ENCODE data around the gene MAGI3.
"Not testable (repeated sequence)": the region's sequence is repeated elsewhere in the genome, so short reads cannot be mapped to it uniquely, and the experiment has no call there.

The MAGI3 gene

GRCh38 chr1:113456967-113457366 lies 66.7 kb downstream of the MAGI3 start:
- peak overlapping the region; percentile 7 for H3K4me3 ChIP-seq (ENCODE audit: low read length)
- TF ChIP-seq, protein P1, sequence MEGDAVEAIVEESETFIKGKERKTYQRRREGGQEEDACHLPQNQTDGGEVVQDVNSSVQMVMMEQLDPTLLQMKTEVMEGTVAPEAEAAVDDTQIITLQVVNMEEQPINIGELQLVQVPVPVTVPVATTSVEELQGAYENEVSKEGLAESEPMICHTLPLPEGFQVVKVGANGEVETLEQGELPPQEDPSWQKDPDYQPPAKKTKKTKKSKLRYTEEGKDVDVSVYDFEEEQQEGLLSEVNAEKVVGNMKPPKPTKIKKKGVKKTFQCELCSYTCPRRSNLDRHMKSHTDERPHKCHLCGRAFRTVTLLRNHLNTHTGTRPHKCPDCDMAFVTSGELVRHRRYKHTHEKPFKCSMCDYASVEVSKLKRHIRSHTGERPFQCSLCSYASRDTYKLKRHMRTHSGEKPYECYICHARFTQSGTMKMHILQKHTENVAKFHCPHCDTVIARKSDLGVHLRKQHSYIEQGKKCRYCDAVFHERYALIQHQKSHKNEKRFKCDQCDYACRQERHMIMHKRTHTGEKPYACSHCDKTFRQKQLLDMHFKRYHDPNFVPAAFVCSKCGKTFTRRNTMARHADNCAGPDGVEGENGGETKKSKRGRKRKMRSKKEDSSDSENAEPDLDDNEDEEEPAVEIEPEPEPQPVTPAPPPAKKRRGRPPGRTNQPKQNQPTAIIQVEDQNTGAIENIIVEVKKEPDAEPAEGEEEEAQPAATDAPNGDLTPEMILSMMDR (IDR thresholded peaks at IDR 0.05; ENCODE audit: insufficient read depth, low read depth, low read length, missing control alignments) = no peak
- peak; percentile 95 for DNase-seq (ENCODE audit: low read depth)

DNA sequence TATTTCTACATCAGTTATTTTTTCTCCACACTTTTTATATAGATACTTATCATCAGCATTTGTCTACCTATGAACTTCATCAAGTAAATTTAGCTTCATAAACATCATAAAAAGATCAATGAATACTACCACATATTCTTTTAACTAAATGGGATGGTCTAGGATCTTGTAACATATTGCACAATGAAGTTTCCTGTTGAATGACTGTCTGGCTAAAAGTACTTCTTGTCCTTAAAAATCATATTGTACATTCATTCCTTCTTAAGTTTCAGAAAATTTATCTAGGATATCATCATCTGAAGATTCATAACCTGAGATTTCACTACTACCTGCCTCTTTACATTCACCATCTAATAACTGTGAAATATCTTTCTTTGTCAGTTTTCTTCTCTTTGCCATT lies 69.0 kb downstream of the MAGI3 start:
- no peak overlapping the region for H3K4me3 ChIP-seq (ENCODE audit: low read length)
- TF ChIP-seq, protein P1 (IDR thresholded peaks at IDR 0.05; ENCODE audit: insufficient read depth, low read depth, low read length, missing control alignments) = no peak
- peak; percentile 28 for DNase-seq (ENCODE audit: low read depth)

GRCh38 chr1:113467991-113468390 lies 77.7 kb downstream of the MAGI3 start:
- TF ChIP-seq, protein P1 (IDR thresholded peaks at IDR 0.05; ENCODE audit: insufficient read depth, low read depth, low read length, missing control alignments) = no peak
- no peak overlapping the region for H3K4me3 ChIP-seq (ENCODE audit: low read length)
- DNase-seq (ENCODE audit: low read depth) = no peak

DNA sequence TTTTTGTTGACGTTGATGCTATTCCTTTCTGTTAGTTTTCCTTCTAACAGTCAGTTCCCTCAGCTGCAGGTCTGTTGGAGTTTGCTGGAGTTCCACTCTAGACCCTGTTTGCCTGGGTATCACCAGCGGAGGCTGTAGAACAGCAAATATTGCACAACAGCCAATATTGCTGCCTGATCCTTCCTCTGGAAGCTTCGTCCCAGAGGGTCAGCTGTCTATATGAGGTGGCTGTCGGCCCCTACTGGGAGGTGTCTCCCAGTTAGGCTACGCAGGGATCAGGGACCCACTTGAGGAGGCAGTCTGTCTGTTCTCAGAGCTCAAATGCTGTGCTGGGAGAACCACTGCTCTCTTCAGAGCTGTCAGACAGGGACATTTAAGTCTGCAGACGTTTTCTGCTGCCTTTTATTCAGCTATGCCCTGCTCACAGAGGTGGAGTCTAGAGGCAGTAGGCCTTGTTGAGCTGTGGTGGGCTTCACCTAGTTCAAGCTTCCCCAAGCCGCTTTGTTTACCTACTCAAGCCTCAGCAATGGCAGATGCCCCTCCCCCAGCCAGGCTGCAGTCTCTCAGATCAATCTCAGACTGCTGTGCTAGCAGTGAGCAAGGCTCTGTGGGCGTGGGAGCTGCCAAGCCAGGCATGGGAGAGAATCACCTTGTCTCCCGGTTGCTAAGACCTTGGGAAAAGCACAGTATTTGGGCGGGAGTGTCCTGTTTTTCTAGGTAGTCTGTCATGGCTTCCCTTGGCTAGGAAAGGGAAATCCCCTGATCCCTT lies 88.3 kb downstream of the MAGI3 start:
- DNase-seq (ENCODE audit: low read depth); H3K4me3 ChIP-seq (ENCODE audit: low read length): not testable (repeated sequence)

- H3K4me3 ChIP-seq (ENCODE audit: low read length) = no peak overlapping the region
Measured at GRCh38 chr1:113479713-113480676, 89.7 kb downstream of the MAGI3 start.

DNA sequence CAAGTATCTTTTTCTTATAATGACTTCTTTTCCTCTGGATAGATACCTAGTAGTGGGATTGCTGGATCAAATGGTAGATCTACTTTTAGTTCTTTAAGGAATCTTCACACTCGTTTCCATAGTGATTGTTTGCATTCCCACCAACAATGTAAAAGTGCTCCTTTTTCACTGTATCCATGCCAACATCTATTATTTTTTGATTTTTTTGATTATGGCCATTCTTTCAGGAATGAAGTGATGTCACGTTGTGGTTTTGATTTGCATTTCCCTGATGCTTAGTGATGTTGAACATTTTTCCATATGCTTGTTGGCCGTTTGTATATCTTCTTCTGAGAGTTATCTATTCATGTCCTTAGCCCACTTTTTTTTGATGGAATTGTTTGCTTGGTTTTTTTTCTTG lies 94.8 kb downstream of the MAGI3 start:
- DNase-seq (ENCODE audit: low read depth); H3K4me3 ChIP-seq (ENCODE audit: low read length): not testable (repeated sequence)

More at GRCh38 chr1:113479713-113480676, 89.7 kb downstream of the MAGI3 start:
- DNase-seq (ENCODE audit: low read depth) = peak; percentile 30
- TF ChIP-seq, protein P1 (IDR thresholded peaks at IDR 0.05; ENCODE audit: insufficient read depth, low read depth, low read length, missing control alignments) = no peak

GRCh38 chr1:113488576-113489177 lies 98.4 kb downstream of the MAGI3 start:
- TF ChIP-seq, protein P1 (IDR thresholded peaks at IDR 0.05; ENCODE audit: insufficient read depth, low read depth, low read length, missing control alignments) = peak; percentile 19
- H3K4me3 ChIP-seq (ENCODE audit: low read length) = no peak overlapping the region
- peak; percentile 16 for DNase-seq (ENCODE audit: low read depth)
